Iris pigment epithelial cell (primary cell): Measurements from ENCODE around the gene PCLO.
"Not testable (repeated sequence)": the region's sequence is repeated elsewhere in the genome, so short reads cannot be mapped to it uniquely, and the experiment has no call there.

Source experiments
- DNase-seq: peaks from one replicate; pipeline ENCODE4 v3.0.0-alpha.2; 2011; ENCODE audit warnings: low read depth

PCLO gene

GRCh38 chr7:82736633-82737032, 426.1 kb downstream of the PCLO start:
- no peak for DNase-seq

- DNase-seq, result no peak
These were observed 430.0 kb downstream of the PCLO start for GRCh38 chr7:82732677-82733076.

- peak; percentile 64 for DNase-seq
These were observed 433.3 kb downstream of the PCLO start for GRCh38 chr7:82729172-82730030.

- no peak for DNase-seq
These were observed 436.5 kb downstream of the PCLO start for GRCh38 chr7:82726038-82726800.

GRCh38 chr7:82723411-82723810, 439.3 kb downstream of the PCLO start:
- no peak for DNase-seq

- peak; percentile 18 for DNase-seq
These were observed 439.7 kb downstream of the PCLO start for GRCh38 chr7:82722946-82723345.

GRCh38 chr7:82715344-82715743, 447.3 kb downstream of the PCLO start:
- DNase-seq, result no peak

- no peak for DNase-seq
These were observed 447.8 kb downstream of the PCLO start for GRCh38 chr7:82714883-82715282.

- no peak for DNase-seq
These were observed 449.2 kb downstream of the PCLO start for GRCh38 chr7:82713506-82713905.

GRCh38 chr7:82706344-82706743, 456.3 kb downstream of the PCLO start:
- DNase-seq, result not testable (repeated sequence)

- DNase-seq, result peak; percentile 15
These were observed 457.0 kb downstream of the PCLO start for GRCh38 chr7:82705517-82706260.

GRCh38 chr7:82704121-82704520, 458.6 kb downstream of the PCLO start:
- DNase-seq, result no peak
